ENCODE data around the gene DLK1.

DNA sequence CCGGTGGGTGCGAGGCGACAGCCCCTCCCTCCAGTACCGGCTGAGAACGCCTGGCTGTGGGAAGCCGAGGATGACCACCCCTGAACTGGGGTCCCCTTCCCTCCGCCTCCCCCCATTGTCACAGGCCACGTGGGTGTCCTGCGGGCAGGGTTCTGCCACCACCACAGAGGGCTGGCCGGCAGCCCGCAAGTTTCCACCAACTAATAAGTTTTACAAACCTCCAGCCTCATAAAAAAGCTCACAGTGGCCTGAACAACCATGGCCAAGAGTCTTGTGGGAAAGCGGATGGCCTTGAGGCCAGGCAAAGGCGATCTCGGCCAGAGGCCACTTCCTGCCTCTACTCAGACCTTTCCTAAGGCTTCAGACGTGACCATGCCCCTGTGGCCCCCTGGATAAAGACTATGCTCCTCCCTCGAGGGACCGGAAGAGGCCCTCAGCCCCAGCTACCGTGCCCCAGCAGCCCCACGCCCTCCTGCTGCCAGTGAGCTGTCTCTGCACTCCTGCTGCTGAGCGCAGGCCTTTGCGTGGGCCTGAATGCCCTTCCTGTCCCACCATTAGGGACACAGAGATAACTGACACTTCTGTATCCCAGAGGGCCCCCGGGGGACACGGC lies 46.1 kb upstream of the DLK1 start:
- TF ChIP-seq CTCF (IDR thresholded peaks at IDR 0.05; ENCODE audit: poor library complexity) (no peak), EZH2 (IDR thresholded peaks at IDR 0.05; ENCODE audit: borderline replicate concordance) (no peak)

Data from hepatocyte (in vitro differentiated cells).